Measurements from ENCODE around the gene OR2T8.
"Not testable (repeated sequence)": the region's sequence is repeated elsewhere in the genome, so short reads cannot be mapped to it uniquely, and the experiment has no call there.

The OR2T8 gene, protein sequence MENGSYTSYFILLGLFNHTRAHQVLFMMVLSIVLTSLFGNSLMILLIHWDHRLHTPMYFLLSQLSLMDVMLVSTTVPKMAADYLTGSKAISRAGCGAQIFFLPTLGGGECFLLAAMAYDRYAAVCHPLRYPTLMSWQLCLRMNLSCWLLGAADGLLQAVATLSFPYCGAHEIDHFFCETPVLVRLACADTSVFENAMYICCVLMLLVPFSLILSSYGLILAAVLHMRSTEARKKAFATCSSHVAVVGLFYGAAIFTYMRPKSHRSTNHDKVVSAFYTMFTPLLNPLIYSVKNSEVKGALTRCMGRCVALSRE

DNA sequence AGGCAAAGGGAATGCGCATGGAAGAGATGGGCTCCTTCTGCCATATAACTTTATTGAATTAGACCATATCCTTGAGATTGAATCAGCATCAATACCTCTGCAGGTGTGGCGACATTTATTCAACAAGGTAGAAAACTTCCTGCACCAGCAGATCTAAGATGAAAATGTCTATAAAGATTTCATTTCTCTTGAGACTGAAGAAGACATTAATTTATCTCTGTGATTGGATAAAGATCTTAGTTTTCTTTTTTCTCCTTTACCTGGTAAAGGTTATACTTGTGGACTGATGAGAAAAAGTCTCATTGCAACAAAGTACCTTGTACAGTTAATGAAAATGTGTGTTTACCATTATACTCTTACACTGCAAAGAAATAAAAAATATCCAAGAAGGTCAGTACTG is at the start of gene OR2T8:
Gene OR2T8 (plus strand): TSS at position 301 of the 400 bp plus-strand sequence. CDS start 766 bp downstream, outside the sequence.
- no peak for DNase-seq (ENCODE audit: low read depth)

DNA sequence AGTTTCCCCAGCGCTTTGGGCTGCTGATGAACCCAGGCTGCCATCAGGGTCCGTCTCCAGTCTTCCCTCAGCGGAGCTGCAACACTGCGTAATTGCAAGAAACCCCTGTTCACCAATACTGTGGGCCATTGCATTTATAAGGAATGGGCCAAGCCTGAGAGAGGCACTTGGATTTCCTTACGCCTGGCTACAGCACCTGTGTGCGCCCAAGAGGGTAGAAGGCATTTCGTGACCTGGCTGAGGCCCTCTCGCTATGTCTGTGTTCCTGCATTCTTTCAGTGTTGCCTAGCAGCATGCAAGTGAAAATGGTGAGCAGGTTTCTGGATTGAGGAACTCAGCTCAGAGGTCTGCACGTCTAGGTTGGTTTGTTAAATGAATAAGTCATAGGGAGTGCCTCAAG is 36.7 kb upstream of the OR2T8 start:
- DNase-seq (ENCODE audit: low read depth) = no peak

DNA sequence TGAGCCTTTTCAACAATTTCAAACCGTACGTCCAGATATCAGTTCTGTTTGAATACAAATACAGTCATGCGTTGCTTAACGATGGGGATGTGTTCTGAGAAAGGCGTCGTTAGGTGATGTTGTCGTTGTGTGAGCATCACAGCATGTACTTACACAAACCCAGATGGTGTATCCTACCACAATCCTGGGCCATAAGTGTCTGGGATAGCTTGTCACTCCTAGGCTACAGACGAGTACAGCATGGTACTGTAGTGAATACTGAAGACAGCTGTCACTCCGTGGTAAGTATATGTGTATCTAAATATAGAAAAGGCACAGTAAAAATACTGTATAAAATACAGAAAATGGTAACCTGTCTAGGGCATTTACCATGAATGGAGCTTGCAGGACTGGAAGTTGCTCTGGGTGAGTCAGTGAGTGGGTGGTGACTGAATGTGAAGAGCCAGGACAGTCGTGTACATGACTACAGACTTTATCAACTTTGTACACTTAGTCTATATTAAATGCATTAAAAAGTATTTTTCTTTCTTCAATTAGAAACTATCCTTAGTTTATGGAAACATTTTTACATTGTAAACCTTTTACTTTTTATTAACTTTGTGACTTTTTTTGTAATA is 35.1 kb upstream of the OR2T8 start:
- DNase-seq (ENCODE audit: low read depth) = no peak

DNA sequence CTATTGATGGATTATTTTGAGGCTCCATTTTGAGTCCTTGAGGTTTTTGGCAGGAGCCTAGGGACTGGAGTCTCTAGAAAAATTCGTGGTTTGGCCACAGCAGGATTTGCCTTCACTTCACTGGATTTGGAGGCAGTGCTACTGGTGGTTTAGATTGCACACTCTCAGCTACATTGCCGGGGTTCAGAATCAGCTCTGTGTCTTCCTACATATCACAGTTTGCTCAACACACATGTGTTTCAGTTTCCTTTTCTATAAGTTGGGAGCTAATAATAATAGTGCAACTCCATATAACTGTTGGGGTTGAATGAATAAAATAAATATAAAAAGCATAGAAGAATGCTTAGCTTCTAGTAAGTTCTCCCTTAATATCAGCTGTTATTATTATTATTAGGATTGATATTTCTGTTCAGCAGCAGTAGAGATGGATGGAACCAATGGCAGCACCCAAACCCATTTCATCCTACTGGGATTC is 24.9 kb upstream of the OR2T8 start, which contains the start of gene OR2W3:
Gene OR2W3 (plus strand): TSS at position 425 of the 475 bp plus-strand sequence. CDS start 0 bp downstream, at position 425.
- DNase-seq (ENCODE audit: low read depth) = no peak

DNA sequence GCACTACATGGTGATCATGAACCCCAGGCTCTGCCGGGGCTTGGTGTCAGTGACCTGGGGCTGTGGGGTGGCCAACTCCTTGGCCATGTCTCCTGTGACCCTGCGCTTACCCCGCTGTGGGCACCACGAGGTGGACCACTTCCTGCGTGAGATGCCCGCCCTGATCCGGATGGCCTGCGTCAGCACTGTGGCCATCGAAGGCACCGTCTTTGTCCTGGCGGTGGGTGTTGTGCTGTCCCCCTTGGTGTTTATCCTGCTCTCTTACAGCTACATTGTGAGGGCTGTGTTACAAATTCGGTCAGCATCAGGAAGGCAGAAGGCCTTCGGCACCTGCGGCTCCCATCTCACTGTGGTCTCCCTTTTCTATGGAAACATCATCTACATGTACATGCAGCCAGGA is 24.1 kb upstream of the OR2T8 start:
- DNase-seq (ENCODE audit: low read depth) = no peak

DNA sequence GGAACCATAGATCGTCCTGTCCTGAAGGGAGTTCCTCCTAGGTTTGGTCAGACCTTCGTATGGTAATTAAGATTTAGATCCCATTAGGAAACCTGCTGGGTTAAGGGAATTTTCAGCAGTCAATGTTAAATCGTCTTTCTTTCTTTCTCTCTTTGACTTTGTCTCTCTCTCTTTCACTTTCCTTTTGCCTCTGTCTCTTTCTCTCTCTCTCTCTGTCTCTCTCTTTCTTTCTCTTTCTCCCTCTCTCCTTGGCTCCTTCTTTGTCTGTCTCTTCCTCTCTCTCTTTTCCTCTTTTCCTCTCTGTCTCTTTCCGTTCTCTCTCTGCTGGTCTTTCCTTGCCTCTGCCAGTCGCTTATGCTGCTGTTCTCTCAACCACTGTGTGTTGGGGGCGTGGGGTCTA is 15.9 kb upstream of the OR2T8 start:
- no peak for DNase-seq (ENCODE audit: low read depth)

DNA sequence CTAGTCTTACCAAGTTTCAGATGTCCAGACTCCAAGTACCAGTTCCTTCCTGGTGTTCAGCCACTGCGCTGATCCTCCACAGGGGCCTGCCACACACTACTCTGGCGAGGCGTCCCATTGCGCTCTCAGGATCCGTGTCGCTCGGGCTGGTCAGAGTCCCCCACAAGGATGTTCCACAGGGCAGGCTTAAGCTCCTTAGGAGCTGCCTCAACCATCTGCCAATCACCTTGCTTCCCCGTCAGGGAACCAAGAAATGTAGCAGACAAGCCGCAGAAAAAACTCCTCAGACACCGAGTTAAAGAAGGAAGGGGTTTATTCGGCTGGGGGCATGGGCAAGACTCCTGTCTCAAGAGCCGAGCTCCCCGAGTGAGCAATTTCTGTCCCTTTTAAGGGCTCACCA is 14.9 kb upstream of the OR2T8 start:
- DNase-seq (ENCODE audit: low read depth) = no peak

DNA sequence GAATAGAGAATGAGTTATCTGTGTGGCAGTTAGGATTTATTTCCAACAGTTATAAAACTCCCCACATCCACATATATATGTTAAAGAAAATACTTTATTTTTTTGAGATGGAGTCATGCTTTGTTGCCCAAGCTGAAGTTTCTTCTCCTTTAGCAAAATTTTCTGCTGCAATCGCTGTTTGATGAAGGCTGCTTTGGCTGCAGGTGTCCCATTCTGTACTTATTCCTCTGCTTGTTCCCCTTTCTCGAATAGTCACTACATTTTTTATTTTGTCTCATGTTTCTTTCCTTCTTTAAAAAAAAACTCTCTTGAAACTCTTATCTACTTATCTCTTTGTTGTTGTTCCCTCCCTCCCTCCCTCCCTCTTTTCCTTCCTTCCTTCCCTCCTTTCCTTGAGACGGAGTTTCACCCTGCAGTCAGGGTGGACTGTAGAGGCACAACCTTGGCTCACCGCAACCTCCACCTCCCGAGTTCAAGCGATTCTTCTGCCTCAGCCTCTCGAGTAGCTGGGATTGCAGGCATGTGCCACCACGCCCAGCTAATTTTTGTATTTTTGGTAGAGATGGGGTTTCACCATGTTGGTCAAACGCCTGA is 14.0 kb upstream of the OR2T8 start:
- DNase-seq (ENCODE audit: low read depth) = no peak

DNA sequence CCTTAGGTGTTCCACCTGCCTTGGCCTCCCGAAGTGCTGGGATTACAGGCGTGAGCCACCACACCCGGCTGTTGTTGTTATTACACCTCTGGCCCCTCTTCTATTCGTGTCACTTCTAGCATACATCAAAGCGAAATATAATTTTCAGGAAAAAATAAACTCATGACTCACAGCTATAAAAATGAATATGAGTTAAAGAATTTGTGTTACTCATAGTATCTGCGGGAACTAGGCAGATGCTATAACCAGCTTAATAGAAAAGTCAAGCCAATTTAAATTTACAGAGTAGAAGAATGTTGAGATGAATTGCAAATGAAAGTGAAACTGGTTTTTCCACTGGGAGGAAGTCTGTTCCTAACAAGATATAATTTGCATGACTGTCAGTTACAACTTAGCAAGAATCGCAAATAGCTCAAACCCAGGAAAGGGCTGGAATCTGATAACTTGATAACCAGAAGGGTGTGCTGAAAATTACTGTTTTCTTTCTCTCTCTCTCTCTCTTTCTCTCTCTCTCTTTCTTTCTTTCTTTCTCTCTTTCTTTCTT is 13.5 kb upstream of the OR2T8 start:
- peak; percentile 59 for DNase-seq (ENCODE audit: low read depth)

DNA sequence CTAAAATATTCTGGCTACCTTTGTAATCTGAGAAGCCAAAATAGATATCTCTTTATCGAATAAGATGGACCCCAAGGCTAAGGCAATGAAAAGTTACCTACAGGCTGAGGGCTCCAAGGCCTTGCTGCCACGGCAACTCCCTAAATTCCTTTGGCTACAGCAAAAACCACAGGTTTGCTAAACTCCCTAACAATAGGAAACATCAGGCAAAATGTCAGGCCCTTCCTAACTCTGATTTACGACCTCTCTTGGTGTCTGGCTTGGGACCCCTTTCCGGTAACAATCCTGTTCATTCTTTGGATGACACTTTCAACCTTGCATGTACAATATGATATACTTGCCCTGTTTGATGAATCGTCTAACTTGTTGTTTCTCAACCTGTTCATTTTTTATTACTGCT is 11.3 kb upstream of the OR2T8 start:
- DNase-seq (ENCODE audit: low read depth) = no peak

DNA sequence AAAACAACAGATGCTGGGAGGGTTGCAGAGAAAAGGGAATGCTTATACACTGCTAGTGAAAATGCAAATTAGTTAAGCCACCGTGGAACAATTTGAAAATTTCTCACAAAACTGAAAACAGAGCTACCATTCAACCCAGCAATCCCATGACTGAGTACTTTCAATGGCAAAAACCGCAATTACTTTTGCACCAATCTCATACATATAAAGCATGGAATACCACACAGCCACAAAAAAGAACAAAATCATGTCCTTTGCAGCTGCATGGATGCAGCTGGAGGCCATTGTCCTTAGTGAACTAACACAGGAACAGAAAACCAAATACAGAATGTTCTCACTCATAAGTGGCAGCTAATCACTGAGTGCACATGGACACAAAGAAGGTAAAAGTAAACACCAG is 6.3 kb upstream of the OR2T8 start:
- DNase-seq (ENCODE audit: low read depth) = no peak

DNA sequence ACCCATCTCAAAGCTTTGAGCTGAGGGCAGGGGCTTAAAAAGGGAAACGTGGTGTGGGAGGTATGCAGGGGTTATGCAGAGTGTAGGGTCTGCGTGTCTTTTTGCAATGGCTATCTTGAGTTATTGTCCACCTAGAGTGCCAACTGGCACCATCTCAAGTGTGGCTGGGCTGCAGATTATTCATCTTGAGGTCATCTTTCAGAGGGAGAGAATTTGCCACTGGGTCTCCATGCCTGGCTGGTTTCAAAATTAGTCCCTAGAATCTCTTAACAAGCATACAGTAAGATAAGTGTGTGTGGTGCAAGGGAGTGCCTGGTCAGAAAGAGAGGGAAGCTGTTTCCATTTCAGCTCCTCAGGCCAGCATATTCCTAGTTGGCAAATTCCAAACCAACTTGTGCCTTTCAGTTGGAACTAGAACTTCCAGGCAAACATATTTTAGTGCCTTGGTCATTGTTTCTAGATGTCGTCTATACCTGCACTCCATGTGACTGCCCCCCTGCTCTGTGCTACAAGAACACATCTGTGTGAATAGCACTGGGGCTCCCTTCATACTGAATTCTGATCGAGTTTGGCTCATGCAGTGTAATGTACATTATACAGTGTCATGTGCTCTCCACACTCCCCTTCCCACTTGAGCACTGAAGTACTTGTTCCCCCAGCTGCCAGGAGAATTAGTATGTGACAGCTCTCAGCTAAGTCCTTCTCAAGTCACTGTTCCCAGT is 5.0 kb upstream of the OR2T8 start:
- no peak for DNase-seq (ENCODE audit: low read depth)

DNA sequence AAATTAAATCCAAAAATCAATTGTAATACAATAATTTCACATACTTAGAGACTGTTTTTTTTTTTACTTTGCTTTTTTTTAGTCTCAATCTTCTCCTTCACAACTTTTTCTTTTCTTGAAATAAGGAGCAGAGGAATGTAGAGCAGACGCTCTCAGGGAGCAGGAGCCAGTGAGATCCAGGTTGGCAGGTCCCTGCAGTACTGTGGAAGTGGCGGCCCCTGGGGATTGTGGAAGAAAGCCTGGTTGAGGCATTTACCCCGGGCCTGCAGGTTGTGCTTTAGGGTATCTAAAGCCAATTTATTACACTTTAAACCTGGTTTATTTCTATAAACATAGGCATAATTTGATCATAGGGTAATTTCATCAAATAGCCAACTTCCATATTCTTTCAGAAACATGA is 3.9 kb downstream of the OR2T8 start:
- DNase-seq (ENCODE audit: low read depth) = no peak

DNA sequence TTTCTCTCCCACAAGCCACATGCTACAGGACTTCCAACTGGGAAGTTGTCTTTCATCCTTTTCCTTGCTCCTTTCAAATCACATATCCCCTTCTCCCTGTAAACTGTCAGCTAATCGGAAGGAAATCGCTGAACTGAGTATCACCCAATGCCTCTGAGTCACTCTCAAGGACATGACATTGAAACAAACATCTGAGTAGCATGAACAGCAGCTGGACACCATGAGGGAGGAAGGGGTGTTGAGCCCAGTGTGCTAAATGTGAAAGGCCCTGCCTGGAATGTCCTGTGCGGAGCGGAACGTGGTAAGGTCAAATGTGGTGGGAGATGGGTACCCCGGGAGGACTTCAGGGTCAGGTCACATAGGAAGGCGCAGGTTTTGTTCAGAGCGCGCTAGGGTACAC is 4.8 kb downstream of the OR2T8 start, which contains the start of gene OR2AJ1:
Gene OR2AJ1 (plus strand): TSS at position 22 of the 400 bp plus-strand sequence. CDS start 8,880 bp downstream, outside the sequence.
- DNase-seq (ENCODE audit: low read depth) = no peak

DNA sequence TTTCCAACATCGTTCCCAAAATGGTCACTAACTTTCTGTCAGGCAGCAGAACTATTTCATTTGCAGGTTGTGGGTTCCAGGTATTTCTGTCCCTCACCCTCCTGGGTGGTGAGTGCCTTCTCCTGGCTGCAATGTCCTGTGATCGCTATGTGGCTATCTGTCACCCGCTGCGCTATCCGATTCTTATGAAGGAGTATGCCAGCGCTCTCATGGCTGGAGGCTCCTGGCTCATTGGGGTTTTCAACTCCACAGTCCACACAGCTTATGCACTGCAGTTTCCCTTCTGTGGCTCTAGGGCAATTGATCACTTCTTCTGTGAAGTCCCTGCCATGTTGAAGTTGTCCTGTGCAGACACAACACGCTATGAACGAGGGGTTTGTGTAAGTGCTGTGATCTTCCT is 13.9 kb downstream of the OR2T8 start:
- DNase-seq (ENCODE audit: low read depth) = no peak

DNA sequence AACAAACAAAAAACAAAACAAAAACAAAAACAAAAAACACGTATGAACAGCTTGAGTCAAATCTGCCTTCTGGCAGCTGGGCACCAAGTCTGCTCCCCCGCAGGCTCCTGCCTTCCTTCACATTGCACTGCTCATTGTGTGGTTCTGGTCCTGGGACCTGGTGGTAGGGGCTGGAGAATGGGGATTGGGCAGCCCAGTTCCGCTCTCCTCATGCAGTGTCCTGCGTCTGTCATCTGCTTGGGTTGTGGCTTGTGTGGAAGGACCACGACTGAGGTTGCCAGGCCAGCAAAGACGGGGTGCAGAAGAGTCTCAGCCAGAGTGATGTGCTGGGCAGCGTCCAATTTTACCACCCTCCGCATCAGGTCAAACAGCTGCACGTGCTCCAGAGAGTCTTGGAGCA is 15.7 kb downstream of the OR2T8 start:
- DNase-seq (ENCODE audit: low read depth) = no peak

DNA sequence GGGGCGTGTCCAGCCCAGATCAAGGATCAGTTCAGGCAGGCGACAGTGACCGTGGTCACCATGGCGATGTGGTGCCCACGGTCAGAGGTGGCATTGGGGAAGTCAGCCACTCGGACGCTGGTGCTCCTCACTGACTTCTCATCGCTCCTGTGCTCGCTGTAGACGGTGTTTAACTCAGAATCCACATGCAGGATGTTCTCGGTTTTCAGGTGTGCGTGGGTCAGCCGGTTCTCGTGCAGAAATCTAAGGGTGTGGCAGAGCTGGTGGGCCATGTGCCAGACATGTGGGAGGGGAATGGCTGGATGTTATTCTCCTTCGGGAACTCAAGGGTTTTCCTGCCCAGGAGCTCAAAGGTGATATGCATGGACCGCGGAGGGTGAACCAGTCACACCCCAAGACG is 16.4 kb downstream of the OR2T8 start:
- no peak for DNase-seq (ENCODE audit: low read depth)

DNA sequence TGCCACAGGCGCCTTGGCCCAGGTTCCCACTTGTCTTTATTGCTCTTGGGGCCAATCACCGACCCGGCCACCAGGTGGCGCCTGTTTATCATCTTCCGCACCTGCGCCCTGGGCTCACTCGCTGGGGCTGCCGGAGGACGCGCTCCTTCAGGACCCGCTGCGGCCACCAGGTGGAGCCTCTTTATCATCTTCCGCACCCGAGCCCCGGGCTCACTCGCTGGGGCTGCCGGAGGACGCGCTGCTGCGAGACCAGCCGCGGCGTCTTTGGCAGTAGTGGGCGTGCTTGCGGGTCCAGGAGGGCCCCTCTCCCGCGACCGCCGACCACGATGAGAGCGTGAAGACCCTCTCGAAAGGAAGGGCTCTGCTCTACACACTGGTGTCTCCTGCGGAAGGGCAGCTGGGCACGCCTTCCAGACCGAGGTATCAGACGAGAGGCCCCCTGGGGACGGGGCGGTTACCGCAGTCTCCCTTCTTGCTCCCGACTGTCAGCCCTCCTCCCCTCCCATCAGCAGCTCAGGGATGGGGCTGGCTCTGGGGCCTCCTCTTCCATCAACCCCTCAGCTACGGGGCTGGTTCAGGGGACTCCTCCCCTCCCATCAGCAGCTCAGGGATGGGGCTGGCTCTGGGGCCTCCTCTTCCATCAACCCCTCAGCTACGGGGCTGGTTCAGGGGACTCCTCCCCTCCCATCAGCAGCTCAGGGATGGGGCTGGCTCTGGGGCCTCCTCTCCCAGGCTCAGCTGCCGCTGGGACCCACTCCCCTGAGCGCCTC is 17.1 kb downstream of the OR2T8 start:
- not testable (repeated sequence) for DNase-seq (ENCODE audit: low read depth)

DNA sequence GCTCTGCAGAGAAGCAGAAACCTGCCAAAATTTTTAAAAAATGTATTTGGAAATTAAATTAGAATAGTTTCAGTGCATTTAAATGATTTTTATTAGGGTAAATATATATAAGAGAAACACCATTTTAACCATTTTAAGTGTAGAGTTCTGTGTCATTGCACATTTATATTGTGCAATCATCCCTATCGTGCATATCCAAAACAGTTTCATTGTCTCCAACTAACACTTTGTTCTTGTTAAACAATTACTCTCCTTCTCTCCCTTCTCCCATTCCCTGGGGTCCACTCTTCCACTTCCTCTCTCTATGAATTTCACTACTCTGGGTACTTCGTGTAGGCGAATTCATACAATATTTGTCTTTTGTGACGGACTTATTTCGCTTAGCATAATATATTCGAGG is 22.6 kb downstream of the OR2T8 start:
- no peak for DNase-seq (ENCODE audit: low read depth)

DNA sequence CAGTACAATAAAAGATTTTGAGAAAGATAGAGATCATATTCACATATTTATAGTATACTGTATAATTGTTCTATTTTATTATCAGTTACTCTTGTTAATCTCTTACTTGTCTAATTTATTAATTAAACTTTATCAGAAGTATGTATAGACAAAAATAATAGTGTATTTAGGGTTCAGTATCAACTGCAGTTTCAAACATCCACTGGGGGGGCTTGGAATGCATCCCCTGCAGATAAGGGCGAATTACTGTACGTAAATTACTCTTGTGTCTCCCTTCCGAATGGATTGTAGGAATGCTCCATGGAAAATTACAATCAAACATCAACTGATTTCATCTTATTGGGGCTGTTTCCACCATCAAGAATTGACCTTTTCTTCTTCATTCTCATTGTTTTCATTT is 28.5 kb downstream of the OR2T8 start, which contains the start of gene OR2L8:
Gene OR2L8 (plus strand): TSS at position 301 of the 400 bp plus-strand sequence. CDS start 0 bp downstream, at position 301.
- DNase-seq (ENCODE audit: low read depth) = no peak

DNA sequence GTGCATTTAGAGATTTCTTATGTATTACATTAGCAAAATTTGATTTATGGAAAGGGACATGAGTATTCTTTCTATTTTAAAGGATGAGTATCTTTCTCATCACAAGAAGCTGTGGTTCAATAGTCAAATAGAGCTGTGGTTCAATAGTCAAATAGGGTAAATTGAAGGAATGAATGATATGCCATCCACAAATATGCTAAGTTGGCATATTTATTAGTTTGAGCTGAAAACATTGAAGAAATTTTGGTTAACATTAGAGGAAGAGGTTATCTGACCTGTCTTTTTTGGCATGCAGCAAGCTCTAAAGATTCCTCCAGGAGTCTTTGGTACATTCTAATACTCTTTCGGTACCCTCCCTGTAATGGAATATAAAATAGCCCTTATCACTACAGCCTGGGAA is 33.4 kb downstream of the OR2T8 start:
- DNase-seq (ENCODE audit: low read depth) = no peak

Data from HS-5 (cell line).